ENCODE measurements around the gene ZFHX3. TPM values are rescaled to one million over a fixed set of nuclear protein-coding genes. Genes with fewer than 3 reads are reported as not detected.

Gene ZFHX3
- total and polyA plus RNA-seq, 4 donors, result 1.5 to 5.9 (median 3.0) TPM

- H3K36me3 ChIP-seq (ENCODE audit: control insufficient read depth in 4 of 4, insufficient read depth in 3 of 4, low read depth in 1 of 4, low read length in 3 of 4), result no peaks in the 10 kb centered on the region
- H3K27ac ChIP-seq (ENCODE audit: low read depth in 1 of 2, low read length in 2 of 2), result no peak overlapping the region
- peaks cover 8 to 31% (median 17%) of the 10 kb centered on the region in 4 donors for H3K4me1 ChIP-seq (ENCODE audit: control insufficient read depth in 4 of 4, insufficient read depth in 4 of 4, low read length in 3 of 4)
- no peak for DNase-seq (ENCODE audit: low spot score)
- no peak overlapping the region for H3K4me3 ChIP-seq (ENCODE audit: low read depth in 1 of 3, low read length in 3 of 3)
- TF ChIP-seq SP1 (IDR thresholded peaks at IDR 0.05) (no peak), EGR1 (IDR thresholded peaks at IDR 0.05; ENCODE audit: low read depth in 2 of 2) (no peak), FOXA1 (IDR thresholded peaks at IDR 0.05) (no peak), CTCF (IDR thresholded peaks at IDR 0.05; ENCODE audit: low read depth, low read length, missing input control) (no peak), ZBTB33 (IDR thresholded peaks at IDR 0.05) (no peak), REST (IDR thresholded peaks at IDR 0.05) (no peak), HNF4A (conservative IDR thresholded peaks at IDR 0.05) (no peak), RAD21 (IDR thresholded peaks at IDR 0.05) (no peak), ATF3 (IDR thresholded peaks at IDR 0.05) (no peak), RXRA (IDR thresholded peaks at IDR 0.05) (no peak), YY1 (IDR thresholded peaks at IDR 0.05) (no peak), JUND (IDR thresholded peaks at IDR 0.05) (no peak)
- H3K9ac ChIP-seq (ENCODE audit: low read depth in 1 of 2, low read length in 2 of 2), result no peak overlapping the region
- no peaks in the 10 kb centered on the region for H3K27me3 ChIP-seq (ENCODE audit: control insufficient read depth in 4 of 4, insufficient read depth in 4 of 4, low read length in 3 of 4)
- WGBS, result 83% methylated on average over 9 of the region's 9 CpGs
- no peaks in the 10 kb centered on the region for H3K9me3 ChIP-seq (ENCODE audit: control insufficient read depth in 4 of 4, low read length in 3 of 4)
Observed at GRCh38 chr16:73028263-73028662, 19.7 kb downstream of the ZFHX3 start.

- H3K4me3 ChIP-seq (ENCODE audit: low read depth in 1 of 3, low read length in 3 of 3), result no peak overlapping the region
- H3K4me1 ChIP-seq (ENCODE audit: control insufficient read depth in 4 of 4, insufficient read depth in 4 of 4, low read length in 3 of 4), result peaks cover 6 to 27% (median 12%) of the 10 kb centered on the region in 4 donors
- no peaks in the 10 kb centered on the region for H3K9me3 ChIP-seq (ENCODE audit: control insufficient read depth in 4 of 4, low read length in 3 of 4)
- H3K9ac ChIP-seq (ENCODE audit: low read depth in 1 of 2, low read length in 2 of 2), result no peak overlapping the region
- TF ChIP-seq REST (IDR thresholded peaks at IDR 0.05), result no peak
- no peak for TF ChIP-seq HNF4G (IDR thresholded peaks at IDR 0.05)
- peak in 1 of 2 donors; percentile 70 for TF ChIP-seq JUND (IDR thresholded peaks at IDR 0.05)
- no peak for TF ChIP-seq ZBTB33 (IDR thresholded peaks at IDR 0.05)
- TF ChIP-seq RAD21 (IDR thresholded peaks at IDR 0.05), result peak; percentile 46 to 69
- peak in 1 of 2 donors; percentile 49 for TF ChIP-seq RXRA (IDR thresholded peaks at IDR 0.05)
- peak; percentile 19 for TF ChIP-seq SP1 (IDR thresholded peaks at IDR 0.05)
- TF ChIP-seq HNF4A (conservative IDR thresholded peaks at IDR 0.05), result peak; percentile 27 to 45
- H3K27me3 ChIP-seq (ENCODE audit: control insufficient read depth in 4 of 4, insufficient read depth in 4 of 4, low read length in 3 of 4), result no peaks in the 10 kb centered on the region
- WGBS, result 40% methylated on average over 10 of the region's 10 CpGs
- no peak for DNase-seq (ENCODE audit: low spot score)
- no peaks in the 10 kb centered on the region for H3K36me3 ChIP-seq (ENCODE audit: control insufficient read depth in 4 of 4, insufficient read depth in 3 of 4, low read depth in 1 of 4, low read length in 3 of 4)
- no peak overlapping the region for H3K27ac ChIP-seq (ENCODE audit: low read depth in 1 of 2, low read length in 2 of 2)
Observed at GRCh38 chr16:73027685-73028111, 20.2 kb downstream of the ZFHX3 start.

Measured in liver (tissue), 9 donors.